K562 (cell line): Measurements from ENCODE around the gene EGLN3. TPM values are rescaled to one million over a fixed set of nuclear protein-coding genes. Genes with fewer than 3 reads are reported as not detected.
A peak's percentile ranks its signal among the peaks of the same experiment; 100 is the strongest.

ENCODE experiments used
- ATAC-seq: fragments of 200-7000 bp; cut with Tn5 transposase; 3 replicates; pipeline ENCODE4 v1.9.1; 2020; ENCODE audit warnings: moderate library complexity
- BruUV-seq: library from RNA; stranded (reverse); fragments of 400-500 nt; replicated peaks from 2 replicates; lab custom pipeline; 2021; lab: Mats Ljungman, UMichigan
- CTCF ChIA-PET: fragments of 300-600 bp; formaldehyde crosslinking; extraction: SDS; loops from one replicate; lab custom pipeline; 2021; ENCODE audit warnings: low intra/inter-chr PET ratio; lab: Yijun Ruan, JAX
- POLR2A ChIA-PET: fragments of 300-600, 350-650 bp; sonication (Branson Sonifier 250); formaldehyde crosslinking; extraction: SDS; loops from one replicate; lab custom pipeline; 2021; ENCODE audit warnings: antibody characterized with exemption, inconsistent platforms; lab: Yijun Ruan, JAX
- DNase-seq, 4 experiments: peaks; one replicate each; pipeline versions ENCODE4 v3.0.0 to v3.0.0-alpha.2; 2011 to 2018; ENCODE audit warnings: low spot score in 3 of 4, mixed read lengths in 3 of 4; ENCODE audit errors: extremely low read depth in 1 of 4
- FAIRE-seq: peaks from 2 replicates; lab custom pipeline; 2011; peaks lifted over from hg19 to GRCh38; lab: Jason Lieb, UNC
- H2AFZ ChIP-seq: 2 replicates; pipeline ENCODE4 v1.6.0; 2011; ENCODE audit warnings: low read depth, low read length, control low read depth, inconsistent platforms
- H3K27ac ChIP-seq: fragments of 200-600 bp; 3 replicates; pipeline ENCODE4 v1.8.0; 2011; ENCODE audit warnings: low read depth, mild to moderate bottlenecking, control low read depth, inconsistent platforms, low read length, moderate library complexity, mixed read lengths; ENCODE audit errors: extremely low read depth
- H3K27me3 ChIP-seq, 2 experiments: fragments of 300-600 bp in 1 of 2; 2 replicates in 1 of 2; 3 replicates in 1 of 2; pipeline versions ENCODE4 v1.6.0 to v1.8.0; 2011; ENCODE audit warnings: inconsistent platforms in 2 of 2, low read length in 2 of 2, mild to moderate bottlenecking in 1 of 2, mixed read lengths in 1 of 2, moderate library complexity in 1 of 2; ENCODE audit not compliant: control insufficient read depth in 2 of 2, insufficient read depth in 2 of 2
- H3K36me3 ChIP-seq: fragments of 300-600 bp; 3 replicates; pipeline ENCODE4 v1.8.0; 2011; ENCODE audit warnings: mild to moderate bottlenecking, low read length, inconsistent platforms; ENCODE audit not compliant: control insufficient read depth, insufficient read depth
- H3K4me1 ChIP-seq, 2 experiments: fragments of 200-600 bp in 1 of 2; replicated peaks in 1 of 2; 2 replicates in 1 of 2; 3 replicates in 1 of 2; pipeline versions ENCODE4 v1.5.1 to v1.8.0; 2011; ENCODE audit warnings: inconsistent platforms in 2 of 2, low read length in 2 of 2, mild to moderate bottlenecking in 1 of 2, mixed read lengths in 1 of 2, moderate library complexity in 1 of 2; ENCODE audit not compliant: control insufficient read depth in 2 of 2, insufficient read depth in 2 of 2
- H3K4me2 ChIP-seq: 2 replicates; pipeline ENCODE4 v1.6.1; 2011; ENCODE audit warnings: low read length, control low read depth, inconsistent platforms, mixed read lengths; ENCODE audit not compliant: insufficient read depth
- H3K4me3 ChIP-seq: fragments of 200-600 bp; sonication (generic), shearing (Covaris generic); 2 replicates; pipeline ENCODE4 v1.5.1; 2016; ENCODE audit warnings: control low read depth, inconsistent platforms
- H3K79me2 ChIP-seq: fragments of 200-600 bp; 3 replicates; pipeline ENCODE4 v1.8.0; 2011; ENCODE audit warnings: low read length, inconsistent platforms; ENCODE audit not compliant: control insufficient read depth, insufficient read depth
- H3K9ac ChIP-seq, 2 experiments: 2 replicates each; pipeline versions ENCODE4 v1.6.0 to v1.6.1; 2011; ENCODE audit warnings: low read depth in 2 of 2, low read length in 2 of 2, control low read depth in 1 of 2, inconsistent platforms in 1 of 2, mild to moderate bottlenecking in 1 of 2, mixed read lengths in 1 of 2; ENCODE audit not compliant: insufficient read depth in 1 of 2
- H3K9me1 ChIP-seq: one replicate; pipeline ENCODE4 v1.6.0; 2011; ENCODE audit warnings: inconsistent platforms, mild to moderate bottlenecking, low read length, moderate library complexity; ENCODE audit not compliant: control insufficient read depth, insufficient read depth
- H3K9me3 ChIP-seq: replicated peaks from 2 replicates; pipeline ENCODE4 v1.5.1; 2011; ENCODE audit warnings: low read depth, low read length, inconsistent platforms; ENCODE audit not compliant: control insufficient read depth, insufficient read depth
- H4K20me1 ChIP-seq: replicated peaks from 2 replicates; pipeline ENCODE4 v1.6.1; 2011; ENCODE audit warnings: low read length, inconsistent platforms, mixed read lengths; ENCODE audit not compliant: control insufficient read depth, insufficient read depth
- AFF1 ChIP-seq, 2 experiments: fragments of 450-650 bp; IDR thresholded peaks; 2 replicates each; pipeline ENCODE4 v1.6.1; 2018; ENCODE audit warnings: mild to moderate bottlenecking in 2 of 2, low read depth in 1 of 2; ENCODE audit not compliant: partially characterized antibody in 2 of 2
- CEBPB ChIP-seq: fragments of 450-650 bp; IDR thresholded peaks from 2 replicates; pipeline ENCODE4 v1.6.1; 2016; ENCODE audit warnings: missing genetic modification characterization, missing compliant biosample characterization
- WGBS: fragments of 100-300 bp; shearing (Covaris generic); methylation state at CpG from one replicate; pipeline ENCODE4 v1.1.6; 2016; ENCODE audit warnings: low coverage, mixed read lengths; ENCODE audit not compliant: insufficient coverage; ENCODE audit errors: missing lambda C conversion rate; 5-methylcytosine and 5-hydroxymethylcytosine counted together
- in situ Hi-C: fragments of 300-500 bp; cut with MboI; formaldehyde crosslinking; loops from 4 replicates; pipeline ENCODE4 v1.15.0; 2018; ENCODE audit warnings: inconsistent platforms, mixed read lengths
- intact Hi-C: fragments of 100-400 bp; cut with micrococcal nuclease; formaldehyde crosslinking; loops from 2 replicates; pipeline ENCODE4 v1.14.2; 2022
- polyA plus RNA-seq, 8 experiments: library from polyadenylated mRNA; depleted of rRNA in 4 of 8; stranded (reverse) in 5 of 8; unstranded in 3 of 8; fragments of >200 nt; fragmentation: Nextera tagmentation in 2 of 8; fragmentation: Illumina TruSeq in 1 of 8; extraction: Ambion mirVana in 2 of 8; extraction: Trizol in 1 of 8; gene quantifications; 2 replicates each; pipeline versions ENCODE4 v1.2.1 to v1.2.3, GENCODE V29; 2011 to 2014; ENCODE audit warnings: inconsistent platforms in 1 of 8, missing spikeins in 1 of 8
- total RNA-seq, 7 experiments: library from RNA; depleted of rRNA in 6 of 7; stranded (reverse); fragments of >200 nt in 6 of 7; fragmentation: Illumina TruSeq in 2 of 7; extraction: Trizol in 2 of 7; gene quantifications; 2 replicates each; pipeline versions ENCODE4 v1.2.1 to v1.2.3, GENCODE V29; 2011 to 2021; ENCODE audit warnings: low replicate concordance in 1 of 7

EGLN3 gene
- total and polyA plus RNA-seq, 9 of the 15 experiments (the other 6 are each of a cell fraction or from before 2014, with no cell fraction given): 2.5 to 87.6 (median 5.8) TPM

- Histone ChIP-seq H3K4me2 (no peak overlapping the region), H3K27ac (peak overlapping the region; percentile 92), H3K9me3 (no peaks in the 10 kb centered on the region), H3K4me1 (peaks cover 14 to 44% of the 10 kb centered on the region in 2 experiments; a peak in 4 of 5 replicates), H4K20me1 (no peaks in the 10 kb centered on the region), H3K36me3 (peaks cover 12% of the 10 kb centered on the region; the same call in 2 of the 3 replicates), H3K4me3 (no peak overlapping the region), H3K9ac (no peak overlapping the region), H2AFZ (0 out of 2 replicates have a peak overlapping the region, but pooled peaks have one; percentile 35), H3K79me2 (peaks cover 3% of the 10 kb centered on the region; the same call in 2 of the 3 replicates), H3K27me3 (no peaks in the 10 kb centered on the region), H3K9me1 (no peaks in the 10 kb centered on the region)
- ChIA-PET POLR2A (interaction anchor here (0.8 to 1.6 kb wide), 4 partner anchors 8 to 19 kb away, joined by 3 to 6 read pairs (median 4); no protein-coding TSS in a partner anchor), CTCF (no interaction called here)
- ATAC-seq (no peak), FAIRE-seq (no peak), DNase-seq (no peak)
- no TSS peak for BruUV-seq
- TF ChIP-seq AFF1 (IDR thresholded peaks at IDR 0.05; ENCODE audit: low read depth in 1 of 2, partially characterized antibody in 2 of 2) (no peak), CEBPB (tag) (0 out of 2 replicates have a peak, but pooled peaks have one; percentile 54)
- WGBS: 24% methylated on average over 2 of the region's 3 CpGs
- intact Hi-C loops (loop anchor here (5.0 kb wide), 1 partner anchor 71 kb away; no protein-coding TSS in a partner anchor), in situ Hi-C loops (no loop called here)
Observed at GRCh38 chr14:33918256-33918655, 32.6 kb downstream of the EGLN3 start.
